ENCODE measurements around the gene ZNF541.

Gene ZNF541

GRCh38 chr19:47544476-47544875, 28.5 kb downstream of the ZNF541 start:
- in situ Hi-C loops (cut with MboI; ENCODE audit: low sequenced_read_pairs), result loop anchor here (10.0 kb wide), 1 partner anchor 100 kb away; no protein-coding TSS in a partner anchor

GRCh38 chr19:47544075-47544474, 28.9 kb downstream of the ZNF541 start:
- in situ Hi-C loops (cut with MboI; ENCODE audit: low sequenced_read_pairs), result loop anchor here (10.0 kb wide), 1 partner anchor 99 kb away; no protein-coding TSS in a partner anchor

- in situ Hi-C loops (cut with MboI; ENCODE audit: low sequenced_read_pairs), result loop anchor here (10.0 kb wide), 1 partner anchor 97 kb away; no protein-coding TSS in a partner anchor
Observed at GRCh38 chr19:47542030-47542475, 30.9 kb downstream of the ZNF541 start.

- in situ Hi-C loops (cut with MboI; ENCODE audit: low sequenced_read_pairs), result loop anchor here (10.0 kb wide), 1 partner anchor 97 kb away; no protein-coding TSS in a partner anchor
Observed at GRCh38 chr19:47541518-47541917, 31.4 kb downstream of the ZNF541 start.

GRCh38 chr19:47540748-47541147, 32.2 kb downstream of the ZNF541 start:
- in situ Hi-C loops (cut with MboI; ENCODE audit: low sequenced_read_pairs), result loop anchor here (10.0 kb wide), 1 partner anchor 96 kb away; no protein-coding TSS in a partner anchor

GRCh38 chr19:47539747-47540311, 33.1 kb downstream of the ZNF541 start:
- in situ Hi-C loops (cut with MboI; ENCODE audit: low sequenced_read_pairs), result loop anchor here (10.0 kb wide), 1 partner anchor 95 kb away; no protein-coding TSS in a partner anchor

- in situ Hi-C loops (cut with MboI; ENCODE audit: low sequenced_read_pairs), result no loop called here
Observed at GRCh38 chr19:47538812-47539211, 34.1 kb downstream of the ZNF541 start.

GRCh38 chr19:47537493-47537892, 35.5 kb downstream of the ZNF541 start:
- in situ Hi-C loops (cut with MboI; ENCODE audit: low sequenced_read_pairs), result no loop called here

- in situ Hi-C loops (cut with MboI; ENCODE audit: low sequenced_read_pairs), result no loop called here
Observed at GRCh38 chr19:47534628-47535027, 38.3 kb downstream of the ZNF541 start.

GRCh38 chr19:47531640-47532387, 41.1 kb downstream of the ZNF541 start:
- in situ Hi-C loops (cut with MboI; ENCODE audit: low sequenced_read_pairs), result no loop called here

GRCh38 chr19:47529018-47529742, 43.8 kb downstream of the ZNF541 start:
- in situ Hi-C loops (cut with MboI; ENCODE audit: low sequenced_read_pairs), result no loop called here

GRCh38 chr19:47526798-47527197, 46.1 kb downstream of the ZNF541 start:
- in situ Hi-C loops (cut with MboI; ENCODE audit: low sequenced_read_pairs), result no loop called here

GRCh38 chr19:47523473-47523872, 49.5 kb downstream of the ZNF541 start:
- in situ Hi-C loops (cut with MboI; ENCODE audit: low sequenced_read_pairs), result no loop called here
